ENCODE measurements around the gene CTXND2. TPM values are rescaled to one million over a fixed set of nuclear protein-coding genes. Genes with fewer than 3 reads are reported as not detected.
"Not testable (repeated sequence)": the region's sequence is repeated elsewhere in the genome, so short reads cannot be mapped to it uniquely, and the experiment has no call there.

CTXND2 gene
- total RNA-seq, 1 donor: not detected

GRCh38 chr1:150881331-150882070, 5.4 kb upstream of the CTXND2 start:
- Histone ChIP-seq H3K36me3 (ENCODE audit: insufficient read depth, low read length) (no peaks in the 10 kb centered on the region), H3K4me3 (ENCODE audit: insufficient read depth, low read length) (peak overlapping the region; percentile 56), H3K27ac (ENCODE audit: low read depth, low read length) (peak overlapping the region; percentile 99), H3K79me2 (ENCODE audit: insufficient read depth, low read length) (no peaks in the 10 kb centered on the region), H3K4me2 (ENCODE audit: insufficient read depth, low read length) (peak overlapping the region; percentile 83), H3K9me3 (ENCODE audit: low read depth, low read length) (no peaks in the 10 kb centered on the region), H4K20me1 (ENCODE audit: insufficient read depth, low read length) (no peaks in the 10 kb centered on the region), H3K27me3 (ENCODE audit: insufficient read depth, low read length) (no peaks in the 10 kb centered on the region), H2AFZ (ENCODE audit: low read length) (peak overlapping the region; percentile 72), H3K4me1 (ENCODE audit: insufficient read depth, low read length) (peaks cover 36% of the 10 kb centered on the region)
- peak; percentile 87 for DNase-seq (ENCODE audit: insufficient read length, low spot score, missing footprints)
- TF ChIP-seq CTCF (IDR thresholded peaks at IDR 0.05; ENCODE audit: extremely low read depth, low read depth, low read length): no peak

- not testable (repeated sequence) for H3K27ac ChIP-seq (ENCODE audit: low read depth, low read length); H3K79me2 ChIP-seq (ENCODE audit: insufficient read depth, low read length); H3K36me3 ChIP-seq (ENCODE audit: insufficient read depth, low read length); H3K4me3 ChIP-seq (ENCODE audit: insufficient read depth, low read length); H3K4me2 ChIP-seq (ENCODE audit: insufficient read depth, low read length); H4K20me1 ChIP-seq (ENCODE audit: insufficient read depth, low read length); H3K9me3 ChIP-seq (ENCODE audit: low read depth, low read length); H3K27me3 ChIP-seq (ENCODE audit: insufficient read depth, low read length); DNase-seq (ENCODE audit: insufficient read length, low spot score, missing footprints)
- Histone ChIP-seq H2AFZ (ENCODE audit: low read length) (peak overlapping the region; percentile 49), H3K4me1 (ENCODE audit: insufficient read depth, low read length) (peaks cover 41% of the 10 kb centered on the region)
These were observed 3.8 kb upstream of the CTXND2 start for GRCh38 chr1:150883121-150883520.

GRCh38 chr1:150888727-150889126, 1.8 kb downstream of the CTXND2 start:
- Histone ChIP-seq H2AFZ (ENCODE audit: low read length) (no peak overlapping the region), H3K4me3 (ENCODE audit: insufficient read depth, low read length) (no peak overlapping the region), H3K27me3 (ENCODE audit: insufficient read depth, low read length) (no peaks in the 10 kb centered on the region), H4K20me1 (ENCODE audit: insufficient read depth, low read length) (no peaks in the 10 kb centered on the region), H3K36me3 (ENCODE audit: insufficient read depth, low read length) (no peaks in the 10 kb centered on the region), H3K4me1 (ENCODE audit: insufficient read depth, low read length) (peaks cover 6% of the 10 kb centered on the region), H3K79me2 (ENCODE audit: insufficient read depth, low read length) (no peaks in the 10 kb centered on the region), H3K9me3 (ENCODE audit: low read depth, low read length) (no peaks in the 10 kb centered on the region), H3K4me2 (ENCODE audit: insufficient read depth, low read length) (no peak overlapping the region), H3K27ac (ENCODE audit: low read depth, low read length) (no peak overlapping the region)
- no peak for DNase-seq (ENCODE audit: insufficient read length, low spot score, missing footprints)
- no peak for TF ChIP-seq CTCF (IDR thresholded peaks at IDR 0.05; ENCODE audit: extremely low read depth, low read depth, low read length)

GRCh38 chr1:150890033-150890416, 3.1 kb downstream of the CTXND2 start:
- no peaks in the 10 kb centered on the region for H4K20me1 ChIP-seq (ENCODE audit: insufficient read depth, low read length)
- H3K27me3 ChIP-seq (ENCODE audit: insufficient read depth, low read length): no peaks in the 10 kb centered on the region
- H2AFZ ChIP-seq (ENCODE audit: low read length): no peak overlapping the region
- no peak overlapping the region for H3K4me3 ChIP-seq (ENCODE audit: insufficient read depth, low read length)
- no peaks in the 10 kb centered on the region for H3K36me3 ChIP-seq (ENCODE audit: insufficient read depth, low read length)
- no peaks in the 10 kb centered on the region for H3K9me3 ChIP-seq (ENCODE audit: low read depth, low read length)
- peaks cover 6% of the 10 kb centered on the region for H3K4me1 ChIP-seq (ENCODE audit: insufficient read depth, low read length)
- no peak overlapping the region for H3K27ac ChIP-seq (ENCODE audit: low read depth, low read length)
- no peaks in the 10 kb centered on the region for H3K79me2 ChIP-seq (ENCODE audit: insufficient read depth, low read length)
- H3K4me2 ChIP-seq (ENCODE audit: insufficient read depth, low read length): no peak overlapping the region
- no peak for TF ChIP-seq CTCF (IDR thresholded peaks at IDR 0.05; ENCODE audit: extremely low read depth, low read depth, low read length)
- DNase-seq (ENCODE audit: insufficient read length, low spot score, missing footprints): no peak

Data from osteoblast (primary cell).